Measurements from ENCODE around the gene CPAMD8. TPM values are rescaled to one million over a fixed set of nuclear protein-coding genes. Genes with fewer than 3 reads are reported as not detected.

Gene CPAMD8
- total and polyA plus RNA-seq, 2 donors (not counting 3 experiments of a cell fraction or from before 2014, with no cell fraction given): 2.2 to 3.9 TPM

DNA sequence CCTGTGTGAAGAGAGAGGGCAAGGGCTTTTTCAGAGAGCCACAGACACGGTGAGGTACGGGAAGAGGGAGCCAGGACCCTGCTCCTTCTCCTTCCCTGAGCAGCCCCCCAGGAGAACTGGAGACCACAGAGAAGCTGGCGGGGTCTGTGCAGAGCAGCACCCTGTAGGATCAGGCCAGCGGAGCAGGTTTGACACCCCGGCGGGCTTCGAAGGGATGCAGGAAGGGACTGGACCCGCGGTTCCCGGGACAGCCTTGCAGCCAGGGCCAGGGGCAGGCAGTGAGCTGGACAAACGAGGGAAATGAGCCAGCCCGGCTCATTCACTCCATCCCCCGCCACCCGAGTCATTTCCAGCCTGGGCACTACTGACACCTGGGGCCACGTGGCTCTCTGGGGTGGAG is 22.2 kb downstream of the CPAMD8 start:
- Histone ChIP-seq H3K79me2 (ENCODE audit: control insufficient read depth, insufficient read depth, low read length) (no peaks in the 10 kb centered on the region), H3K4me1 (ENCODE audit: control insufficient read depth, extremely low read depth, insufficient read depth, low read length) (no peaks in the 10 kb centered on the region), H3K4me3 (replicated peaks in 1 of 3; ENCODE audit: insufficient read depth in 1 of 3, low read depth in 1 of 3, low read length in 3 of 3) (no peak overlapping the region), H3K9ac (replicated peaks; ENCODE audit: extremely low read depth, insufficient read depth, low read length) (no peak overlapping the region), H2AFZ (ENCODE audit: low read depth, low read length) (no peak overlapping the region), H4K20me1 (replicated peaks; ENCODE audit: control insufficient read depth, extremely low read depth, insufficient read depth, low read length) (no peaks in the 10 kb centered on the region), H3K4me2 (ENCODE audit: insufficient read depth, low read length) (no peak overlapping the region), H3K27me3 (ENCODE audit: control insufficient read depth in 2 of 2, insufficient read depth in 2 of 2, low read length in 2 of 2) (no peaks in the 10 kb centered on the region), H3K27ac (ENCODE audit: insufficient read depth, low read depth, low read length) (no peak overlapping the region), H3K36me3 (ENCODE audit: control insufficient read depth in 2 of 2, extremely low read depth in 1 of 2, insufficient read depth in 2 of 2, low read length in 2 of 2) (no peaks in the 10 kb centered on the region), H3K9me3 (replicated peaks; ENCODE audit: control insufficient read depth, insufficient read depth, low read length) (no peaks in the 10 kb centered on the region), H3K9me1 (replicated peaks; ENCODE audit: control insufficient read depth, extremely low read depth, insufficient read depth, low read length) (no peaks in the 10 kb centered on the region)
- TF ChIP-seq, protein P1, sequence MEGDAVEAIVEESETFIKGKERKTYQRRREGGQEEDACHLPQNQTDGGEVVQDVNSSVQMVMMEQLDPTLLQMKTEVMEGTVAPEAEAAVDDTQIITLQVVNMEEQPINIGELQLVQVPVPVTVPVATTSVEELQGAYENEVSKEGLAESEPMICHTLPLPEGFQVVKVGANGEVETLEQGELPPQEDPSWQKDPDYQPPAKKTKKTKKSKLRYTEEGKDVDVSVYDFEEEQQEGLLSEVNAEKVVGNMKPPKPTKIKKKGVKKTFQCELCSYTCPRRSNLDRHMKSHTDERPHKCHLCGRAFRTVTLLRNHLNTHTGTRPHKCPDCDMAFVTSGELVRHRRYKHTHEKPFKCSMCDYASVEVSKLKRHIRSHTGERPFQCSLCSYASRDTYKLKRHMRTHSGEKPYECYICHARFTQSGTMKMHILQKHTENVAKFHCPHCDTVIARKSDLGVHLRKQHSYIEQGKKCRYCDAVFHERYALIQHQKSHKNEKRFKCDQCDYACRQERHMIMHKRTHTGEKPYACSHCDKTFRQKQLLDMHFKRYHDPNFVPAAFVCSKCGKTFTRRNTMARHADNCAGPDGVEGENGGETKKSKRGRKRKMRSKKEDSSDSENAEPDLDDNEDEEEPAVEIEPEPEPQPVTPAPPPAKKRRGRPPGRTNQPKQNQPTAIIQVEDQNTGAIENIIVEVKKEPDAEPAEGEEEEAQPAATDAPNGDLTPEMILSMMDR (IDR thresholded peaks at IDR 0.05; ENCODE audit: extremely low read depth in 1 of 2, insufficient read depth in 1 of 2, low read depth in 1 of 2, low read length in 2 of 2): no peak
- TF ChIP-seq POLR2A (IDR thresholded peaks at IDR 0.05; ENCODE audit: low read depth, low read length) (no peak), EZH2 (IDR thresholded peaks at IDR 0.05; ENCODE audit: borderline replicate concordance, low read depth, low read length, severe bottlenecking) (no peak), FOS (IDR thresholded peaks at IDR 0.05; ENCODE audit: borderline replicate concordance, insufficient read depth, low read length) (no peak), MYC (IDR thresholded peaks at IDR 0.05; ENCODE audit: low read depth, low read length) (no peak), GATA2 (IDR thresholded peaks at IDR 0.05; ENCODE audit: insufficient read depth, insufficient read length, low read depth, low read length) (no peak), JUN (IDR thresholded peaks at IDR 0.05; ENCODE audit: borderline replicate concordance, insufficient read depth, insufficient read length, low read depth) (no peak), POLR2AphosphoS5 (IDR thresholded peaks at IDR 0.05; ENCODE audit: insufficient read depth, low read depth, low read length) (no peak)
- TF ChIP-seq, protein P2, sequence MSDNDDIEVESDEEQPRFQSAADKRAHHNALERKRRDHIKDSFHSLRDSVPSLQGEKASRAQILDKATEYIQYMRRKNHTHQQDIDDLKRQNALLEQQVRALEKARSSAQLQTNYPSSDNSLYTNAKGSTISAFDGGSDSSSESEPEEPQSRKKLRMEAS (IDR thresholded peaks at IDR 0.05; ENCODE audit: insufficient read depth, insufficient read length): no peak
- BruUV-seq (replicated peaks): no TSS peak
- POLR2A ChIA-PET: no interaction called here
- no peak for DNase-seq (ENCODE audit: low read depth, low spot score)
- dilution Hi-C loops (cut with MboI; ENCODE audit: extremely low pct_ligation_motif_present, low sequenced_read_pairs) (no loop called here), intact Hi-C loops (cut with micrococcal nuclease) (no loop called here)
- no peak for FAIRE-seq
- CTCF ChIA-PET: no interaction called here

All from endothelial cell of umbilical vein (primary cell).